Measurements from ENCODE around the gene LSP1. TPM values are rescaled to one million over a fixed set of nuclear protein-coding genes. Genes with fewer than 3 reads are reported as not detected.

Gene LSP1
- total RNA-seq, 2 experiments from 2014 or later, result 463 to 477 TPM

Small RNAs within 50 kb of the gene (microRNA-seq; reads per million reads assigned to microRNA genes)
- gene MIR4298 (not detected), gene MIR7847 (not detected)

Other genes with a start within 250 kb of the LSP1 start
- not detected for gene KRTAP5-3, start 244.6 kb upstream of the LSP1 start, total RNA-seq
- gene KRTAP5-4, start 230.9 kb upstream of the LSP1 start, total RNA-seq, result not detected
- gene KRTAP5-5, start 223.3 kb upstream of the LSP1 start, total RNA-seq, result not detected
- gene KRTAP5-6, start 155.9 kb upstream of the LSP1 start, total RNA-seq, result not detected
- gene IFITM10, start 102.5 kb upstream of the LSP1 start, total RNA-seq, result 1 to 10 TPM in 1 of 2 experiments, under 1 TPM in 1; 0.63 to 1.0 TPM
- 100 to 1,000 TPM; 153 to 172 TPM for gene CTSD, start 89.2 kb upstream of the LSP1 start, total RNA-seq
- not detected for gene SYT8, start 18.1 kb upstream of the LSP1 start, total RNA-seq
- under 1 TPM in 1 of 2 experiments, not detected in 1; 0.50 TPM for gene TNNI2, start 14.1 kb upstream of the LSP1 start, total RNA-seq
- under 1 TPM in 1 of 2 experiments, not detected in 1; 0.08 TPM for gene PRR33, start 38.8 kb downstream of the LSP1 start, total RNA-seq
- 1 to 10 TPM; 2.6 to 2.8 TPM for gene TNNT3, start 66.6 kb downstream of the LSP1 start, total RNA-seq
- 100 to 1,000 TPM; 109 to 110 TPM for gene MRPL23, start 94.2 kb downstream of the LSP1 start, total RNA-seq
- gene H19, start 144.8 kb downstream of the LSP1 start, total RNA-seq, result not detected

All from activated CD8-positive, alpha-beta T cell treated with anti-CD3 and anti-CD28 coated beads, Interleukin-2, amount 10 ng/mL, durations not matched to agents 7 days and 5 days (primary cell).